ENCODE results near the gene ABCB8. TPM values are rescaled to one million over a fixed set of nuclear protein-coding genes. Genes with fewer than 3 reads are reported as not detected.
A peak's percentile ranks its signal among the peaks of the same experiment; 100 is the strongest.

ABCB8 gene
- total RNA-seq, 4 donors from 2014 or later, result 25.5 to 39.4 (median 31.6) TPM

DNA sequence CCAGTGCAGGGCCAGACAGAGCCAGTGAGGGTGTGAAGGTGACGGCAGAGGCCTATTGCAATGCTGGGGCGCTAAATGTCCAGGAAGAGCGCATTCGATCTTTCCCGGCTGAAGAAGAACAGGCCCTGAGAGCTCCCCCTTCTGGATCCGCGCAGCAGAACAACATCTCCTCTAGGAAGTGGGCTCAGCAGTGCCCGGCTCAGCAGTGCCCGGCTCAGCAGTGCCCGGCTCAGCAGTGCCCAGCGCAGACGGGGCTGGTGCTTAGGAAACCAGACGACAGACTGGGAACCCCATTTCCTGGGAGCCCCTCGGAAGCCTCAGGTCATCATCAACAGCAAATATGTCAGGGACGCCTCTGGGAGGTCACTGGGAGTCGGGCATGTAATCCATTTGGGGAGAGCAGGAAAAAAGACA lies 42.1 kb upstream of the ABCB8 start:
- TF ChIP-seq, protein P1, sequence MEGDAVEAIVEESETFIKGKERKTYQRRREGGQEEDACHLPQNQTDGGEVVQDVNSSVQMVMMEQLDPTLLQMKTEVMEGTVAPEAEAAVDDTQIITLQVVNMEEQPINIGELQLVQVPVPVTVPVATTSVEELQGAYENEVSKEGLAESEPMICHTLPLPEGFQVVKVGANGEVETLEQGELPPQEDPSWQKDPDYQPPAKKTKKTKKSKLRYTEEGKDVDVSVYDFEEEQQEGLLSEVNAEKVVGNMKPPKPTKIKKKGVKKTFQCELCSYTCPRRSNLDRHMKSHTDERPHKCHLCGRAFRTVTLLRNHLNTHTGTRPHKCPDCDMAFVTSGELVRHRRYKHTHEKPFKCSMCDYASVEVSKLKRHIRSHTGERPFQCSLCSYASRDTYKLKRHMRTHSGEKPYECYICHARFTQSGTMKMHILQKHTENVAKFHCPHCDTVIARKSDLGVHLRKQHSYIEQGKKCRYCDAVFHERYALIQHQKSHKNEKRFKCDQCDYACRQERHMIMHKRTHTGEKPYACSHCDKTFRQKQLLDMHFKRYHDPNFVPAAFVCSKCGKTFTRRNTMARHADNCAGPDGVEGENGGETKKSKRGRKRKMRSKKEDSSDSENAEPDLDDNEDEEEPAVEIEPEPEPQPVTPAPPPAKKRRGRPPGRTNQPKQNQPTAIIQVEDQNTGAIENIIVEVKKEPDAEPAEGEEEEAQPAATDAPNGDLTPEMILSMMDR (IDR thresholded peaks at IDR 0.05), result no peak
- peak; percentile 29 for ATAC-seq (ENCODE audit: low FRiP score)
- peak; percentile 48 for DNase-seq (ENCODE audit: low spot score)

DNA sequence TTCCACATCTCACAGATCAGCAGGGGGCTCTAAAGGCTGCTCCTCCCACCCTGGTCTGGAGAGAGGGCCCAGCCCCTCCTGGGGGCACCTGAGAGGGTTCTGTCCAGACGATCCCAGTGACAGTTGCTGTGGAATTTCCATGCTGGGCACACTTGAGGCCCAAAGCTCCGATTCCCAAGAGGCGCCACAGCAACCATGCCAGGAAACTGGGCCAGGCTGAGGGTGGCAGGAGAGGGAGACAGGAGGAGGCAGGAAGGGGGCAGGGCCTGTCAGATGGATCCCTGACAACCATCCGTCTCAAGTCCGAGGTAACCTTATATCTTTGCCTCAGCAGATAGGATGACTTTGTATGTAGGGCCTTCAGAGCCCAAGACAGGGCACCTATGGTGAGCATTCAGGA lies 41.7 kb upstream of the ABCB8 start:
- TF ChIP-seq, protein P1 (IDR thresholded peaks at IDR 0.05), result no peak
- DNase-seq (ENCODE audit: low spot score), result no peak

DNA sequence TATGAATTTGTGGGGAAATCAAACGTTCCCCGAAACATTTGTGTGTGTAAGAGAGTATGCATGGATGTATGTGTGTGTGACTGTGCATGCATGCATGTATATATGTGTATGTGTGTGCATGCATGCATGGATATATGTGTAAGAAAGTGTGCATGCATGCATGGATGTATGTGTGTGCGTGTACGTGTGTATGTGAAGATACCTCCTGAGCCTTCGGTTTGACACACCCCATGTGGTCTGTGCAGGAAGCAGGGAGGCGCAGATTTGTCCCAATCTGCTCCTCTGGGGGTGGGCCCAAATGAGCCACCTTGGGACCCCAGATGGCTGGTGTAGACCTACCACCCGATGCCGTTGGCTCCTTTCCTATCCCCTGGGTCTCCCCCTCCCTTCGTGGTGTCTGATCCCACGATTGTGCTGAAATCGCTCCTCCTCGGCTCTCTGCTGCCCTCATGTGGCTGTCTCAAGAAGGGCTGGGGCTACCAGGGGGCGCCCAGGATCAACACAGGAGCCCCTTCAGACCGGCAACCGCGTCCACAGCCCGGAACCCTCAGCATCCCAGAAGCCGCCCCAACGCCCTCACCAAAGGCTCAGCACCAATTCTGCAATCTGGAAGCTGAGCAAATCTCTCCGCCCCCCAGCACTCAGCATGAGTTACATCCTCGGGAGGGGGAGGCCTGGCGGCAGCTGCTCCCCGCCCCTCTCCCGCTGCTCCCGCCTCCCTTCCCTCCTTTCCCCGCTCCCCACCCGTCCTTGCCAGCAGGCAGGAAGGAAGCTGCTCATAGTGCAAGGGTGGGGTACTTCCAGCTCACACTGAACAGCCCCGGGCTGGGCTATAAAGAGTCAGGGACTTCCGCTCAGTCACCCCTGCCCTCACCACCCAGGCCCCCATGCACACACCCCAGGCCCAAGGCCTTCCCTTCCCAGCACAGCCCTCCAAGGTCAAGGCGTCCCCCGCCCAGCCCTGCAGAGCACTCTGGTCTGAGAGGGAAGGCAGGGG lies 39.7 kb upstream of the ABCB8 start:
- DNase-seq (ENCODE audit: low spot score) (no peak), ATAC-seq (ENCODE audit: low FRiP score) (peak; percentile 61)
- TF ChIP-seq, protein P1 (IDR thresholded peaks at IDR 0.05), result peak in 1 of 3 donors; percentile 48

More for the DNA sequence above, 41.7 kb upstream of the ABCB8 start:
- ATAC-seq (ENCODE audit: low FRiP score), result no peak

DNA sequence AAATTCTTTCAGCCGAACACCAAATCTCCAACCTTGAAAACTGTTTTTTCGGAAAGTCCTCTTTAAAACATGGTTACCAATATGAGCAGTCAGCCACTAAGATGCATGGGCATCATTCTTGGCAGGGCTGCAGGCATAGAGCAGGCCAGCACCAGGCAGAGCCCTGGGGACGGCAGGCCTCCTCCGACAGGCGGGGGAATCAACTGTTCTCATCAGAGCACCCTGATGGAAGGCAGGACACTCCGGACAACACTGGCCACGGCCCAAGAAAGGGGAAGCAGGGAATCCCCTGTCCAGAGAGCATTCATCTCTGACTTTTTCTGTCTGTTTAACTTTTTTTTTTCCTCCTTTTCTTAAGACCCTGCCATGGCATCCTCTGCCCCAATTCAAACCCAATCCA lies 38.8 kb upstream of the ABCB8 start:
- DNase-seq (ENCODE audit: low spot score), result no peak

DNA sequence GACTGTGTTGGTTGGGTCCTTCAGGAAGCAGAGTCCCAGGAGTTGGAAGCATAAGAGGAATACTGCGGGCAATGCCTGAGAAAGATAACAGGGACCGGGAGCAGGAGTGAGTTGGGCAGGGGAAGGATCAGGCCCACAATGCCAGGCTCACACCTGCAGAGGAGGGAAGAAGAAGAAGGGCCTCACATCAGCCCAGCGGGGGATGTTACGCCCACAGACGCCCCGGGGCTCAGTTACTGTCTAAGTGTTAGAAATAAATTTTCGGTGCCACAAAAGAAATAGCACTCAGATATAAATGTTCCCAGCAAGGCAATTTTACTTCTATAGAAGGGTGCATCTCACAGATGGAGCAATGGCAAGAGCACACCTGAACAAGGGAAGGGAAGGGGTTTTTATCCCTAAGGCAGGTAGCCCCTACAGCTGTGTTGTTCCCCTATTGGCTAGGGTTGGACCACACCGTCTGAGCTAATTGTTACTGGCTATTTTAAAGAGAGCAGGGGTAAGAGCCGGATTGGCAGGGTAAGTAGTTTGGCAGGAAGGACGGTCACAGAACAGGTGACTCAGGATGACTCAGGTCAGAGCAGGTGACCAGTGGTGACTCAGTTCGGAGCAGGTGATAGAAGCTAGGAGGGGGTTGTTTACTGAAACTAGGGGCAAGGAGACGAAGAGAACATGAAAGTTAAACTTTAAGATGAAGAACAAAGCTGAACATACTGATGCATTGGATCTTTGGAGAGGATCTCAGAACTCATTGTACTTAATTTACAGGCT lies 37.6 kb upstream of the ABCB8 start, which contains the start of gene NOS3:
Gene NOS3 (plus strand): TSS at position 602 of the 771 bp plus-strand sequence. CDS start 2,787 bp downstream, outside the sequence.
- TF ChIP-seq, protein P1 (IDR thresholded peaks at IDR 0.05), result no peak
- no peak for ATAC-seq (ENCODE audit: low FRiP score)
- no peak for DNase-seq (ENCODE audit: low spot score)

More for the DNA sequence above, 38.8 kb upstream of the ABCB8 start:
- no peak for ATAC-seq (ENCODE audit: low FRiP score)
- TF ChIP-seq, protein P1 (IDR thresholded peaks at IDR 0.05), result no peak

DNA sequence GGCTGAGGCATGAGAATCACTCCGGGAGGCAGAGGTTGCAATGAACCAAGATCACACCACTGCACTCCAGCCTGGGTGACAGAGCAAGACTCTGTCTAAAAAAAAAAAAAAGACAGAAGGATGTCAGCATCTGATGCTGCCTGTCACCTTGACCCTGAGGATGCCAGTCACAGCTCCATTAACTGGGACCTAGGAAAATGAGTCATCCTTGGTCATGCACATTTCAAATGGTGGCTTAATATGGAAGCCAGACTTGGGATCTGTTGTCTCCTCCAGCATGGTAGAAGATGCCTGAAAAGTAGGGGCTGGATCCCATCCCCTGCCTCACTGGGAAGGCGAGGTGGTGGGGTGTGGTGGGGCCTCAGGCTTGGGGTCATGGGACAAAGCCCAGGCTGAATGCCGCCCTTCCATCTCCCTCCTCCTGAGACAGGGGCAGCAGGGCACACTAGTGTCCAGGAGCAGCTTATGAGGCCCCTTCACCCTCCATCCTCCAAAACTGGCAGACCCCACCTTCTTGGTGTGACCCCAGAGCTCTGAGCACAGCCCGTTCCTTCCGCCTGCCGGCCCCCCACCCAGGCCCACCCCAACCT lies 36.1 kb upstream of the ABCB8 start:
- no peak for DNase-seq (ENCODE audit: low spot score)
- no peak for ATAC-seq (ENCODE audit: low FRiP score)
- TF ChIP-seq, protein P1 (IDR thresholded peaks at IDR 0.05), result no peak
